NCI-H510A (cell line): ENCODE measurements around the gene FRMPD4.

Experiments used
- DNase-seq: peaks from one replicate; lab custom pipeline; 2025; lab: John Stamatoyannopoulos, UW

The FRMPD4 gene

DNA sequence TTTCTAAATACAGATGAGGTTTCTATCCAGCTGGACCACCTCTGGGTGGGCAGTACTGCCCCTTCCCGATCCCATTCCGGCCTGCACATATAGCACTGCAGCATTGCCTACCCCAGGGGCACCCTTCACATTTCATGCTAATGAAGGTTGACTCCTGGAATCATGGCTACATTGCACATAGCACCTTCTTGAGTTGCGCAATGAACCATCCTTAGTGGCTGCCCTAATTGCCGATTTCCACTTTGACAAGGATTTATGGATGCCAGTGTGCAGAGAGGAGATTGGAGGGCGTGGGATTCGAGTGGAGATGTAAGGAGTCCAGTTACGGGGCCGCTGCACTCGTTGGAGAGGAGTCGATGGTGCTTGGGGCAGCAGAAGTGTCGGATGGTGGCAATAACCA is 229.0 kb downstream of the FRMPD4 start:
- DNase-seq = no peak

- DNase-seq = no peak
Measured at GRCh38 chrX:12370497-12370986, 232.3 kb downstream of the FRMPD4 start.

DNA sequence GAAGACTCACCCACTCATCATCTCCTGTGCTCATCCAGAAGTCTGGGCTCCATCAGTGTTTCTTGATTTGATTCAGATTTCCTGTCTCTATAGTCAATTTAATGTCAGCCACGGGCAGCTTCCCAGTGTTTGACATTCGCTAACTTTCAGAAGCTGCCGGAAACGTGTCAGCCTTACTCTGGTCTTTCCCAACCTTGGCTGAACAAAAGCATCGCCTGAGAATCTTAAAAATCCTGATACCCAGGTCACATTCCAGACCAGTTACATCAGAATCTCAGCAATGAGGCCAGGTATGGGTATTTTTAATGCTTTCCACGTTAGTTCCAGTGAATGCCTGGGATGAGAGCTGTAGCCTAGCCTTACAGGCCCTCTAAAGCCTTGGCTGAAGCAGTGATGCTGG is 233.8 kb downstream of the FRMPD4 start:
- DNase-seq = no peak

DNA sequence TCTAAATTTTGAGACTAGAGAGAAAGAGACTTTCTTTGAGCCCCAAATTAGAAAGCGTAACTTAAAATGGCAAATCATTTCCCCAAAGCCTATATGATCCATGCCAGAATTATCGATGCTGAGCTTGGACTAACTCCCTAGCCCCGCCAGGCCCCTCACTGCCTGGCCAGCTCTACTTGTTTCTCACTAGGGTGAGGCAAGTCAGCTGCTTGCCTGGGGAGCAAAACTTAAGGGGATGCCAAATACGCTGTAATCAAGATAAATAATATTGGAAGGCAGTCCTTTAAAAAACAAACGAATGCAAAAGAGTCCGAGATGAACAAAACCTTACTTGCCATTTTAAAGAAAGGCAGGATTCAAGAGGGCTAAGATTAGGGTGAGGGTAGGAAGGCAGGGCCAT is 236.0 kb downstream of the FRMPD4 start:
- no peak for DNase-seq

- DNase-seq = peak; percentile 40
Measured at GRCh38 chrX:12378253-12378652, 240.0 kb downstream of the FRMPD4 start.

GRCh38 chrX:12378706-12379105 is 240.4 kb downstream of the FRMPD4 start:
- no peak for DNase-seq

- no peak for DNase-seq
Measured at GRCh38 chrX:12379671-12380070, 241.4 kb downstream of the FRMPD4 start.

- no peak for DNase-seq
Measured at GRCh38 chrX:12383196-12383595, 244.9 kb downstream of the FRMPD4 start.

GRCh38 chrX:12390301-12390700 is 252.0 kb downstream of the FRMPD4 start:
- DNase-seq = no peak

GRCh38 chrX:12396584-12396983 is 258.3 kb downstream of the FRMPD4 start:
- DNase-seq = no peak

DNA sequence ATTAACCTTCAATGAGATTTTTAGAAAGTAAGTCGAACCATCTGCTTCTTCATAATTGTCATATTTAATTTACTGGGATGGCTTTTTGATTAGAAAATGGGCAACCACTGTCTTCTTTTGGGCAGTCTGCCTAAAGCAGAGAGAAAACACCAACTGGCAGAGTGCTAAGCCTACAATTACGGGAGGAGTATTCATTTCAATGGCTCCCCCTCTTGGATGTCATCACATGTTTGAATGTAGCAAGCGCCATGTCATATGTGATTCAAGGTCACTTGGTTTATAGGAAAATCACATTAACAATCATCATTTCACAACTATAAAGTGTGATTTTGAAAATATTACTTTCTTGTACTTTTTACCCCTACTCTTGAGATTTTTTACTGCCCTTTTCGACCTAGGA is 261.9 kb downstream of the FRMPD4 start:
- DNase-seq = no peak

DNA sequence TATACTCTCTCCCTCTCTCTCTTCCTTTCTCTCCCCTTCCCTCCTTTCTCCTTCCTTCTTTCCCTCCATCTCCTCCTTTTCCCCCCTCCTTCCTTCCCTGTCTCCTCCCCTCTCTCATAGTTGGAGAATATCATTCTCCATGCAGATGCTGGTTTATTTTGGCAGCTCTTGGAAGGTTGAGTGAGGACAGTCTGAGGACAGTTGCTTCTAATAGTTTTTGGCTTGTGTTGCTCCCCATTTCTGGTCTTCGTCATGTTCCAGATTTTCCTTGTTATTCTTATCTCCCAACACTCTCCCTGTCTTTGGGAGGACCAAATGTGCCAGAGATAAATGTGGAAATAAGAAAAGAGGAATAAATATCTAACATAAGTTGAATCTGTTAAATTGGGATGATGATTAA is 263.0 kb downstream of the FRMPD4 start:
- DNase-seq = no peak

DNA sequence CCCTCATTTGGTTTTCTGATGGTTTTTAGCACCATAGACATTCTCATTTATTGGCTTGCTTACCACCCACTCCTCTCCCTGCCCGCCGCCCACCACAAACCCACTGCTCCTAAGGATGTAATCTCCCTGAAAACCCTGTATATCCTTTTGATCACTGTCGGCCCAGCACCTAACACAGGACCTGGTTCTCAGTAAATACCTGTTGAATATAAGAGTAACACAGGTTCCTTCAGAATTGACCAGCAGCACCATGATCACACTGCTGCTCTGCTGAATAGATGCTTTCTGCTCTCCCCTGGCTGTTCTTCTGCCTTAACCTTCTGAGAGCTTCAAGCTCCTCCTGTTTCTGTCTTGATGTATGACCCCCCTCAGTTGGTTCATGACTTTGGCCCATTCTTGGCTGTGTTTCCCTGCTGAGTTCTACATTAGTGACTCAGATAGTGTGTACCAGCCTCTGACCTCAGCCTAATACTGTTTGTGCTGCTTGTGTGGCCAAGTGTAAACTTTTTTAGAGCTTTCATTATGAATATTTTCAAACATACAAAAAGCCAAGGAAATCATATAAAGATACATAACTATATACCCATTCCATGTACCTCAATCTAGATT is 265.3 kb downstream of the FRMPD4 start:
- no peak for DNase-seq

GRCh38 chrX:12405306-12405705 is 267.0 kb downstream of the FRMPD4 start:
- DNase-seq = no peak

DNA sequence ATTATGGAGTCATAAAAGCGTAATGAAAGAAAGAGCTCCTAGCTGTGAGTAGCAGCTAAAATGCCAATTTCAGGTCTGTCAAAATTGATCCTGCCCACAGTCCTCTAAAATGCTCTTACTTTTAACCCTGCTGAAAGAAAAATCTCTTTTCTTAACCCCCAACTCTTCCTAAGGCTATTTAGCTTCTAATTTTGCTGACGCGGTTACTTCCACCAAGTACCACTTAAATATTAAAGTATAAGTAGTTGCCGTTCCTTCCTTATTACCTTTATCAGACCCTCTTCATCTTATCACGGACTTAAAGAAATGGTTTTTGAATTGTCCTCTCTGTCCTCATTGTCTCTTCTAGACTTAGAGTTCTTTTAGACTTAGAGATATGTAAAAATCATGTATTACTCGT is 272.2 kb downstream of the FRMPD4 start:
- DNase-seq = no peak

- DNase-seq = no peak
Measured at GRCh38 chrX:12411831-12412230, 273.6 kb downstream of the FRMPD4 start.

- no peak for DNase-seq
Measured at GRCh38 chrX:12412561-12412960, 274.3 kb downstream of the FRMPD4 start.

DNA sequence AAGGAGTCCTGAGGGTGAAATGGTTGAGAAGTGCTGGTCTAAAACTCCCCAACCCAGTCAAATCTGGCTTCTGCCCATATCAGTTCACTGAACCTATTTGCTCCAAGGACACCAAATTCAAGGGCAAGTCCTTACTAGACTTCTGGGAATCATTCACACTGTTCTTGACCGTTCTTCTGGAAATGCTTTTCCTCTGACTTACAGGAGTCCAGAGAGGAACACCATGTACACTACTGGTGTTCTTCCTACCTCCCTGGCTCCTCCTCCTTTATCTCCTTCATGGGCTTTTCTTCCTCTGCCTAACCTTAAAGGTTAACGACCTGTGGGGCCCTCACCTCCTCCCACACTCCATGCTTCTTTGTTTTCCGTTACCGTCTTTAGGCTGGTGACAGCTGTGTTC is 281.3 kb downstream of the FRMPD4 start:
- no peak for DNase-seq

DNA sequence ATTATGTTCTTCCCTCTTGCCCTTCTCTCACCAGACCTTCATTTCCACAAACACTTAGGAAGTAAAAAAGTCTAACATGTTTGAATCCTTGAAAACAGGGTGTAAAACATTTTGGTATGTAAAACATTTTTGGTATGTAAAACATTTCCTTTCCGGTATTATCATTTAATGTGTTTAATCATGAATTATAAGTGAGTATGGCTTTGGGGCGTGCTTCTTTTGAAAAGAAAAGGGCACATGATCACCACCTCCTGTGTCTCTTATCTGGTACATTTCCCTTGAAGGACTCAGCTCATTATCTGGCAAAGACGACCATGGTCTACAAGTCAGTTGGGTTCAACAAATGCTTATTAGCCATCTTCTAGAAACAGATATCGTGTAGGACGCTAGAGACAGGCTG is 283.6 kb downstream of the FRMPD4 start:
- no peak for DNase-seq

DNA sequence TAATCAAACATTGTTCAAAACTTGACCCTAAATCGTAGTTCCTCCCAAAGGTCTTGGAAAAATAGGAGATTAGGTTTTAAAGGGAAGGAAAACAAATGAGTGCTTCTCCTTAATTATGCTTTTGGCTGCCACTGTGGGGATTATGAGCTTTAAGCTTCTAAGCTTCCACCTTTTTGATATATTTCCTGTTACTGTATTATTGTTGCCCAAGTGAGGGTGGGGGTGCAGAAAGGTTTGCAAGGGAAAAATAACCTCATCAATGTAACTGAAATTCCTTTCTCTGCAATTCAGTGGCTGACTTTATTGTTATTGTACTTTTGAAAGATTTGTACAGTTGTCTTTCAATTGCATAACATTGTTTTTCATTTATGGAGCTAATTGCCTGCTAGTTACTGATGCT is 285.1 kb downstream of the FRMPD4 start:
- DNase-seq = no peak

DNA sequence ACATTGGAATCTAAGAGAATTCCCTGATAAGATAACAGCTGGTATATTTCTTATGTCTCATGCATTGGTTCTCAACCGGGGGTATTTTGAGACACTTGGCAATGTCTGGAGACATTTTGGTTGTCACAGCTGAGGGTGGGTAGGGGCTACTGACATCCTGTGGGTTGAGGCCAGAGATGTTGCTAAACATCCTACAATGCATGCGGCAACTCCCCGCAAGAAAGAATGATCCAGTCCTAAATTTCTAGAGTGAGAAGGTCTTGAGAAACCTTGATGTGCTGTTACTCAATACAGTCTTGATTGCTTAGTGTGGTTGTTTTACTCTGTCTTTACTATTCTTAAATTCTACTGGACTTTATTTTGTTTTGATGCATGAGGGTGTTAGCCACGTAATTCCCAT is 287.2 kb downstream of the FRMPD4 start:
- DNase-seq = no peak

GRCh38 chrX:12426420-12426819 is 288.1 kb downstream of the FRMPD4 start:
- no peak for DNase-seq

DNA sequence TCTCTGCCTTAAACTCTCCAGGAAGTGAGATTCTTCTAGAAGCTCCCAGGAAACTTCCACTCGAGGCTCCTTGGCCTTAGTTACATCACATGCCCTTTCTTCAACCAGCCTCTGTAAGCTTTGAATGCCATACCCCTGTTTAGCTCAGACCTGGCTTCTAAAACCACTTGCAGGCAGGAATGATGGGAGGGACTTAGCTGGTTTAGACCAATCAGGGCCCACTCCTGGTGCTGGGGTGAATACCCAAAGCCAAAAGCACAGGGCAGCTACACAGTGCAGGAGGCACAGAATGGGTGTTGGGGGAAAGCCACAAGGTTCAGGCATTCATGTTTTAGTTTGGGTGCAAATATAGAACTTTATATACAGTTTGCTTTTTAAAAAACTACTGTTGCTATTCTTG is 296.2 kb downstream of the FRMPD4 start:
- DNase-seq = no peak

DNA sequence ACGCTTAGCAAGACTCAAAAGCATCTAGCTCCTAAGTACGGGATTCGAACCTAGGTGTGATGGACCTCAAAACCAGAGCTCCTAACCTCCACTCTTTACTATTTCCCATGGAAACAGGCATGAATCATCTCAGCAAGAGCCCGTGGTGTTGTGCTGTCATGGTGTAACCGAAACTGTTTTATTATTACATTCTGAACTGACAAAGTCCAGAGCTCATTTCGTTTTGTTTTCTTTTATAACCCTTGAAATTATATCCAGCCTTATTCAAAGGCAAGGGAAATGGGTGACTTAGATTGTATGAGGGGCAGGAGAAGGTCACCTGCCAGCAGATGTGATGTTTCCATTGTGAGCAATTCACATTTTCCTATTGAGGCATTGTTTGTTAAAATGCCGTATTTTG is 301.1 kb downstream of the FRMPD4 start:
- DNase-seq = no peak

GRCh38 chrX:12440246-12440645 is 302.0 kb downstream of the FRMPD4 start:
- no peak for DNase-seq
